H1 (cell line): Measurements from ENCODE around the gene PLCL1. TPM values are rescaled to one million over a fixed set of nuclear protein-coding genes. Genes with fewer than 3 reads are reported as not detected.

Experiments
- HDAC6 ChIP-seq: IDR thresholded peaks from one replicate; pipeline ENCODE4 v1.7.1; 2012; ENCODE audit warnings: low read depth, mild to moderate bottlenecking, inconsistent platforms, low read length, moderate library complexity
- polyA plus RNA-seq, 7 experiments: library from polyadenylated mRNA; depleted of rRNA in 3 of 7; stranded (reverse) in 5 of 7; unstranded in 2 of 7; fragments of >200 nt in 5 of 7; fragments of 200-250 nt in 2 of 7; gene quantifications; 1 replicate in 5 of 7; 2 replicates in 1 of 7; 4 replicates in 1 of 7; pipeline versions ENCODE4 v1.2.1 to v1.2.3, GENCODE V29; 2011 to 2013; ENCODE audit warnings: missing spikeins in 2 of 7, mixed read lengths in 2 of 7
- total RNA-seq: library from RNA; stranded (reverse); fragmentation: NEBNext Ultra II Directional; extraction: Animal tissue kit (Norgen Biotek cat#: 25700); gene quantifications from 2 replicates; pipeline ENCODE4 v1.2.1, GENCODE V29; 2021

Gene PLCL1
- total and polyA plus RNA-seq, 2 of the 8 experiments (the other 6 are each of a cell fraction or from before 2014, with no cell fraction given) = not detected

DNA sequence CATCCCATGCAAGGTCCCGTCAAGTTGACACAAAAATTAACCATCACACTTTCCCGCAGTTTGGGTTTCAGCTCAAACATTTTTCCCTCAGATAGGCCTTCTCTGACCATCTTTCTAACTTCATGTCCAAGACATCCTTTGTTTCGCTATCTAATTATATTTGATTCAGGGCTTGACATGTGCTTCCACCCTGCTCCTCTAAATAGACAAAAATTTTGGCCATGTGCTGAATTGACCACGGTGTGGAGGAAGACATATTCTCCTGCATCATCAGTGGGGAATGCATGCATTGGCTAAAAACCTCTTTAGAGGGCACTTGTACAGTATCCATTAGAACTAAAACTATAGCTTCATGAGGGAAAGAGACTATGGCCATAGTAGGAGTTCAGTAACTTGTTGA, 81.2 kb downstream of the PLCL1 start (continued):
- TF ChIP-seq HDAC6 = no peak
